Subcutaneous abdominal adipose tissue (tissue), 5 donors: Measurements from ENCODE around the gene CHERP.

ENCODE experiments used
- H3K27ac ChIP-seq: one replicate; pipeline ENCODE4 v1.7.0; 2013; ENCODE audit warnings: low read depth, mild to moderate bottlenecking, inconsistent platforms, low read length, moderate library complexity
- H3K27me3 ChIP-seq, 5 donors: one replicate each; pipeline ENCODE4 v1.7.0; 2013; ENCODE audit warnings: low read length in 5 of 5, inconsistent platforms in 1 of 5; ENCODE audit not compliant: control insufficient read depth in 5 of 5, insufficient read depth in 4 of 5
- H3K36me3 ChIP-seq, 5 donors: one replicate each; pipeline ENCODE4 v1.7.0; 2013; ENCODE audit warnings: low read length in 5 of 5; ENCODE audit not compliant: control insufficient read depth in 5 of 5, insufficient read depth in 5 of 5
- H3K4me1 ChIP-seq, 5 donors: one replicate each; pipeline ENCODE4 v1.7.0; 2013; ENCODE audit warnings: low read length in 5 of 5, mild to moderate bottlenecking in 3 of 5, moderate library complexity in 1 of 5; ENCODE audit not compliant: control insufficient read depth in 5 of 5, insufficient read depth in 5 of 5
- H3K4me3 ChIP-seq, 5 donors: one replicate each; pipeline ENCODE4 v1.7.0; 2013; ENCODE audit warnings: low read length in 5 of 5, low read depth in 1 of 5
- H3K9ac ChIP-seq, 5 donors: one replicate each; pipeline ENCODE4 v1.7.0; 2013; ENCODE audit warnings: low read length in 5 of 5, mild to moderate bottlenecking in 4 of 5, moderate library complexity in 3 of 5
- H3K9me3 ChIP-seq, 5 donors: one replicate each; pipeline ENCODE4 v1.7.0; 2013; ENCODE audit warnings: low read length in 5 of 5; ENCODE audit not compliant: control insufficient read depth in 5 of 5
- donor health status: healthy.
- donor health status: healthy.
- donor health status: healthy.
- donor health status: healthy.
- donor health status: healthy.

Gene CHERP

GRCh38 chr19:16529466-16530144 is 12.6 kb downstream of the CHERP start:
- Histone ChIP-seq H3K36me3 (peaks cover 2 to 99% (median 96%) of the 10 kb centered on the region in 5 donors), H3K4me3 (no peak overlapping the region), H3K9me3 (no peaks in the 10 kb centered on the region), H3K9ac (no peak overlapping the region), H3K4me1 (peaks cover 0 to 4% (median 0%) of the 10 kb centered on the region in 5 donors), H3K27ac (no peak overlapping the region), H3K27me3 (no peaks in the 10 kb centered on the region)

GRCh38 chr19:16527971-16528521 is 14.2 kb downstream of the CHERP start:
- H3K9ac ChIP-seq, result no peak overlapping the region
- peaks cover 0 to 99% (median 95%) of the 10 kb centered on the region in 5 donors for H3K36me3 ChIP-seq
- H3K4me3 ChIP-seq, result no peak overlapping the region
- no peak overlapping the region for H3K27ac ChIP-seq
- peaks cover 0 to 4% (median 0%) of the 10 kb centered on the region in 5 donors for H3K4me1 ChIP-seq
- no peaks in the 10 kb centered on the region for H3K27me3 ChIP-seq
- no peaks in the 10 kb centered on the region for H3K9me3 ChIP-seq

- H3K27ac ChIP-seq, result no peak overlapping the region
Measured at GRCh38 chr19:16527334-16527935, 14.8 kb downstream of the CHERP start.

DNA sequence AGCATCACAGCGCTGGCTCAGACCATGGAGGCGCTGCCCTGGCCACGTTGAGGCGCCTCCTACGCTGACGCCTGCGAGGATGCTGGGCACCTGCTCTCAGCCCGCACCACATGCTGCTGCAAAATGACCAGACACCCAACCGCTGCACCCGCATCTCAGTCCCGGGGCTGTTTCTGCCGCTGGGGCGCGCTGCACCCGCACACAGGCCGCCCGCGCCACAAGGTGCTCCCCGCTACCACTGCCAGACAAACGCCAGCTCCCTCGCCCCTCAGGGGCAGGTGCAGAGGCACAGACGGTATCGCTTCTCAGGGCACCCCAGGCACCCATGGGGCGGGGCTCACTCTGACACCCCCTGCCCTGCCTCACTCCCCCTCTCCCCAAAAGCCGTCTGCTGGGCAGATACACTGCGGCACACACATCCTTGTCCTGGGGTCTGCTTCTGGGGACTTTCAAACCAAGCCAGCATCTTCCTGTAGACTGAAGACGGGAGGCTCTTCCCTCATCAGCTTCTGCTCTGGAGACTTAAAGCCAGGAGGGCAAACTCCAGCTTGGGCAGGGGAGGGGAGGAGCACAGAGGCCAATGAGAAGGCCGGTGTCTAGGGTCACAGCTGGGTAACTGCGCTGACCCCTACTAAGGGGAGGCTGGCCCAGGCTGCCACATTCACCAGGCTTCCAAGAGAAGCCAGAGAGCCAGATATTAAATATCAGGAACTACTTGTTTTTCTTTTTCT is 16.3 kb downstream of the CHERP start:
- H3K27ac ChIP-seq, result no peak overlapping the region
- H3K36me3 ChIP-seq, result peaks cover 0 to 96% (median 92%) of the 10 kb centered on the region in 5 donors
- no peaks in the 10 kb centered on the region for H3K27me3 ChIP-seq
- H3K9me3 ChIP-seq, result no peaks in the 10 kb centered on the region
- H3K9ac ChIP-seq, result no peak overlapping the region
- H3K4me1 ChIP-seq, result peaks cover 0 to 2% (median 0%) of the 10 kb centered on the region in 5 donors
- no peak overlapping the region for H3K4me3 ChIP-seq

More at GRCh38 chr19:16527334-16527935, 14.8 kb downstream of the CHERP start:
- Histone ChIP-seq H3K9me3 (no peaks in the 10 kb centered on the region), H3K9ac (no peak overlapping the region), H3K27me3 (no peaks in the 10 kb centered on the region), H3K4me3 (no peak overlapping the region), H3K36me3 (peaks cover 0 to 99% (median 95%) of the 10 kb centered on the region in 5 donors), H3K4me1 (peaks cover 0 to 4% (median 0%) of the 10 kb centered on the region in 5 donors)

DNA sequence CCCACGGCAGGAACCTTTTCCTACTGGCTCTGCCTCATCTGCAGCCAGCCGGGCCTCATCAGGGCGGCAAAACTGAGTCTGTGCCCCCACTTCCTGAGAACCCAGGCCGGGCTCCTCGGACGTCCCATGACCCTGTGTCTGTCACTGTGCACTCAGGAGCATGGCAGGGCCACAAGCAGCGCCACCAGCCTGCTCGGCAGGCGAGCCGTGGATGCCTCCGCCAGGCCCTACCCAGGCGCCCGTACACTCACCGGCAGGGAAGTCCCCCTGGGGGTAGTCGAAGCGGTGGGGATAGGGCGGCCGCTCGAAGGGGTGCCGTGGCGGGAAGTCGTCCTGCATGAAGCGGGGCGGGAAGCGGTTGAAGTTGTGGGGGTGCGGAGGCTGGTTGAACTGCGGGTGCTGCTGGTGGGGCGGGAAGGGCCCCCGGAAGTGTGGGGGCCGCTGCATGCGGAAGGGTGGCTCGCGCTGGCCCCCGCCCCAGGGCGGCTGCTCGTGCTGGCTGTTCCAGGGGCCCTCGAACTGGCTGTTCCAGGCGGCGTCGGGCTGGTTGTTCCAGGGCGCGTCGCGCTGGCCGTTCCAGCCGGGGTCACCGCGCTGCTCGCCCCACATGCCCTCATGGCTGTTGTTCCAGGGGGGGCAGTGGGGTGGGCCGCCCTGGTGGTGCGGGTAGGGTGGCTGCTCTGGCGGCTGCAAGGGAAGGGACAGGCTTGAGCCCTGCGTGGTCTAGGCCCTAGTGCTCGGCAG is 17.1 kb downstream of the CHERP start:
- Histone ChIP-seq H3K4me1 (no peaks in the 10 kb centered on the region), H3K27ac (no peak overlapping the region), H3K9ac (no peak overlapping the region), H3K4me3 (no peak overlapping the region), H3K27me3 (no peaks in the 10 kb centered on the region), H3K36me3 (peaks cover 0 to 96% (median 92%) of the 10 kb centered on the region in 5 donors), H3K9me3 (no peaks in the 10 kb centered on the region)

- Histone ChIP-seq H3K4me3 (no peak overlapping the region), H3K36me3 (peaks cover 2 to 97% (median 93%) of the 10 kb centered on the region in 5 donors), H3K9ac (no peak overlapping the region), H3K27me3 (no peaks in the 10 kb centered on the region), H3K27ac (no peak overlapping the region), H3K4me1 (no peaks in the 10 kb centered on the region), H3K9me3 (no peaks in the 10 kb centered on the region)
Measured at GRCh38 chr19:16522559-16523377, 19.5 kb downstream of the CHERP start.

GRCh38 chr19:16521715-16522289 is 20.4 kb downstream of the CHERP start:
- Histone ChIP-seq H3K36me3 (peaks cover 2 to 97% (median 93%) of the 10 kb centered on the region in 5 donors), H3K4me3 (no peak overlapping the region), H3K4me1 (no peaks in the 10 kb centered on the region), H3K9me3 (no peaks in the 10 kb centered on the region), H3K27ac (no peak overlapping the region), H3K9ac (no peak overlapping the region), H3K27me3 (no peaks in the 10 kb centered on the region)

DNA sequence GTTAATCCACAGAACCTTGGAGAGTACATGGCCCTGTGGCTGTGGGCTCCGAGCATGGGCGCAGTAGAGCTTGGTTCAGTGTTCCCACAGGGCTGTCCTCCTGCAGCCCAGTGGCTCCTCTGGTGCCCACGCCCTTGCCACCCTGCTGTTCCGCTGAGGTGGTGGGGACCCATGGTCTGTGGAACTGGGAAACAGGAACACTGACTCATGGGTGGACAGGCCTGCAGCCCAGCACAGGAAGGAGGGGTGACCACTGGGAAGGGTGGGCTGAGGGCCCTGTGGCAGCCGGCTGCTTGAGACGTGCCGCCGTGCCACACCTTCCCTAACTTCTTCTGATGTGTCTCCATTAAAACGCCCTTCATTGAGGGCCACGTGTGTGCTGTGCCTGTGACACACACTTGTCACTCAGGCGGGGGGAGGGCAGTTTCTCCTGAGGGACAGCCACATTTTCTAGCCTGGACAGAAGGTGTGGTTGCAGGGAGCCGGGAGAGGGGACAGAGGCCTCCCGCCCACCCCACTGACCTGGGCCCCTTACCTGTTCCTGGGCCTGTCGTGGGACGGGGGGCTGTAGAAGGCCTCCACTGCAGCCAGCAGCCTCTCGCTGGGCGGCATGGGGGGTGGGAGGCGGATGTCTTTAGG is 21.1 kb downstream of the CHERP start:
- peaks cover 2 to 95% (median 90%) of the 10 kb centered on the region in 5 donors for H3K36me3 ChIP-seq
- H3K4me1 ChIP-seq, result no peaks in the 10 kb centered on the region
- H3K27me3 ChIP-seq, result no peaks in the 10 kb centered on the region
- no peak overlapping the region for H3K9ac ChIP-seq
- H3K4me3 ChIP-seq, result no peak overlapping the region
- no peak overlapping the region for H3K27ac ChIP-seq
- no peaks in the 10 kb centered on the region for H3K9me3 ChIP-seq
